ENCODE data around the gene DAO.

DNA sequence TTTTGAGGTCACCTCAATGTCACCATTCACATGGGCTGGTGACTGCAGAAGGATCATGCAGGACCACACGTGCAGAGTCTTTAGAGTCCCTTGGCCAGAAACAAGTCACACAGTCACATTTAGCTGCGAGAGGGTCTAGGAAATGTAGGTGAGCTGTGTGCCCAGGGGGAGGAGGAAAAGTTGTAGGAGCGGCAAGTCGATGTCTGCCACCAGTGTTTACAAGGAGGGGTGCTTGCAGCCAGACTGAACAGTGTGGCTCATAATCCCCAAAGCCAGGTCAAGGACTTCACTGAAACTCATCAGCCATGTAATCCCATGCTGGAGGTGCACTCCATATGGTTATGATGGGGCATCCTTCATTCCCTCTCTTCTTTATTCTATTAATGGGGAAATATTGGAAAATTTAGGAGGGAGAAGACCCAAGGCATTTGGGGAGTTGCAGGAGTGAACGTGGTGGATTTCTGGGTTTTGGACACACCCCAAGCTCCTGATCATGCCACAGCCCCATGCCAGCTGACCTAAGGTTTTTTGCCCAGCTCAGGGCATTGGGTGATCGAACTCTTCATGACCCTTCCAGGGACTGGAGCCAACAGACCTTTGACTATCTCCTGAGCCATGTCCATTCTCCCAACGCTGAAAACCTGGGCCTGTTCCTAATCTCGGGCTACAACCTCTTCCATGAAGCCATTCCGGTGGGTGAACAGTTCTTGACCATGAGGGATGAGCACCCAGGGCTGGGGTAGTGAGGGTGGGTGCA, 7.2 kb downstream of the DAO start:
- TF ChIP-seq, protein P1, sequence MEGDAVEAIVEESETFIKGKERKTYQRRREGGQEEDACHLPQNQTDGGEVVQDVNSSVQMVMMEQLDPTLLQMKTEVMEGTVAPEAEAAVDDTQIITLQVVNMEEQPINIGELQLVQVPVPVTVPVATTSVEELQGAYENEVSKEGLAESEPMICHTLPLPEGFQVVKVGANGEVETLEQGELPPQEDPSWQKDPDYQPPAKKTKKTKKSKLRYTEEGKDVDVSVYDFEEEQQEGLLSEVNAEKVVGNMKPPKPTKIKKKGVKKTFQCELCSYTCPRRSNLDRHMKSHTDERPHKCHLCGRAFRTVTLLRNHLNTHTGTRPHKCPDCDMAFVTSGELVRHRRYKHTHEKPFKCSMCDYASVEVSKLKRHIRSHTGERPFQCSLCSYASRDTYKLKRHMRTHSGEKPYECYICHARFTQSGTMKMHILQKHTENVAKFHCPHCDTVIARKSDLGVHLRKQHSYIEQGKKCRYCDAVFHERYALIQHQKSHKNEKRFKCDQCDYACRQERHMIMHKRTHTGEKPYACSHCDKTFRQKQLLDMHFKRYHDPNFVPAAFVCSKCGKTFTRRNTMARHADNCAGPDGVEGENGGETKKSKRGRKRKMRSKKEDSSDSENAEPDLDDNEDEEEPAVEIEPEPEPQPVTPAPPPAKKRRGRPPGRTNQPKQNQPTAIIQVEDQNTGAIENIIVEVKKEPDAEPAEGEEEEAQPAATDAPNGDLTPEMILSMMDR (IDR thresholded peaks at IDR 0.05), result no peak
- TF ChIP-seq EP300 (IDR thresholded peaks at IDR 0.05), result no peak
